Activated naive CD4-positive, alpha-beta T cell treated with anti-CD3 and anti-CD28 coated beads for 36 hours (primary cell): Measurements from ENCODE around the gene PANX2. TPM values are rescaled to one million over a fixed set of nuclear protein-coding genes. Genes with fewer than 3 reads are reported as not detected.

ENCODE experiments used
- CTCF ChIA-PET: fragments of 350-600 bp; sonication (Branson Sonifier 250); formaldehyde crosslinking; loops from one replicate; lab custom pipeline; 2021; ENCODE audit warnings: antibody characterized with exemption; lab: Charles Lee
- DNase-seq: peaks from one replicate; pipeline ENCODE4 v3.0.0-alpha.2; 2020
- H3K27ac Mint-ChIP-seq: one replicate; pipeline ENCODE4 v1.8.0; 2021; ENCODE audit warnings: mild to moderate bottlenecking, mixed read lengths
- H3K27me3 Mint-ChIP-seq: one replicate; pipeline ENCODE4 v1.8.0; 2021; ENCODE audit warnings: low read depth, mixed read lengths
- H3K36me3 Mint-ChIP-seq: one replicate; pipeline ENCODE4 v1.8.0; 2021; ENCODE audit warnings: low read depth, mixed read lengths
- H3K4me1 Mint-ChIP-seq: one replicate; pipeline ENCODE4 v1.8.0; 2021; ENCODE audit warnings: low read depth, mixed read lengths
- H3K4me3 Mint-ChIP-seq: one replicate; pipeline ENCODE4 v1.8.0; 2021; ENCODE audit warnings: mild to moderate bottlenecking, moderate library complexity, mixed read lengths
- H3K9me3 Mint-ChIP-seq: one replicate; pipeline ENCODE4 v1.8.0; 2021; ENCODE audit warnings: mixed read lengths
- intact Hi-C: fragments of 100-400 bp; cut with micrococcal nuclease; formaldehyde crosslinking; loops from one replicate; pipeline ENCODE4 v1.15.1; 2023
- total RNA-seq, 2 experiments: library from RNA; stranded (reverse); gene quantifications; one replicate each; pipeline ENCODE4 v1.2.3, GENCODE V29; 2021

PANX2 gene
- total RNA-seq, 2 experiments from 2014 or later, result 1.2 to 1.7 TPM

- intact Hi-C loops, result no loop called here
- no peaks in the 10 kb centered on the region for H3K9me3 Mint-ChIP-seq
- no peak for DNase-seq
- CTCF ChIA-PET, result interaction anchor here (1.1 kb wide), 1 partner anchor 23 kb away, joined by 3 read pairs; no protein-coding TSS in a partner anchor
- H3K4me3 Mint-ChIP-seq, result no peak overlapping the region
- no peak overlapping the region for H3K27ac Mint-ChIP-seq
- H3K27me3 Mint-ChIP-seq, result no peaks in the 10 kb centered on the region
- peaks cover 22% of the 10 kb centered on the region for H3K36me3 Mint-ChIP-seq
- H3K4me1 Mint-ChIP-seq, result no peaks in the 10 kb centered on the region
Measured at GRCh38 chr22:50218996-50219727, 48.6 kb downstream of the PANX2 start.

GRCh38 chr22:50219800-50220602 is 49.5 kb downstream of the PANX2 start:
- no peak overlapping the region for H3K27ac Mint-ChIP-seq
- CTCF ChIA-PET, result no interaction called here

GRCh38 chr22:50220603-50221409 is 50.3 kb downstream of the PANX2 start:
- Mint-ChIP-seq H3K4me1 (no peaks in the 10 kb centered on the region), H3K9me3 (no peaks in the 10 kb centered on the region), H3K4me3 (no peak overlapping the region), H3K36me3 (peaks cover 14% of the 10 kb centered on the region), H3K27me3 (no peaks in the 10 kb centered on the region), H3K27ac (no peak overlapping the region)
- CTCF ChIA-PET, result no interaction called here
- intact Hi-C loops, result no loop called here
- DNase-seq, result no peak

More at GRCh38 chr22:50219800-50220602, 49.5 kb downstream of the PANX2 start:
- no peaks in the 10 kb centered on the region for H3K4me1 Mint-ChIP-seq
- intact Hi-C loops, result no loop called here
- no peaks in the 10 kb centered on the region for H3K9me3 Mint-ChIP-seq
- no peak overlapping the region for H3K4me3 Mint-ChIP-seq
- no peaks in the 10 kb centered on the region for H3K27me3 Mint-ChIP-seq
- H3K36me3 Mint-ChIP-seq, result peaks cover 18% of the 10 kb centered on the region
- DNase-seq, result no peak

- intact Hi-C loops, result no loop called here
- no peak for DNase-seq
- no peak overlapping the region for H3K4me3 Mint-ChIP-seq
Measured at GRCh38 chr22:50221410-50222300, 51.1 kb downstream of the PANX2 start.

GRCh38 chr22:50222508-50222907 is 52.0 kb downstream of the PANX2 start:
- Mint-ChIP-seq H3K4me3 (no peak overlapping the region), H3K9me3 (no peaks in the 10 kb centered on the region), H3K27me3 (no peaks in the 10 kb centered on the region), H3K4me1 (no peaks in the 10 kb centered on the region), H3K36me3 (peaks cover 9% of the 10 kb centered on the region), H3K27ac (no peak overlapping the region)
- DNase-seq, result no peak
- CTCF ChIA-PET, result no interaction called here
- intact Hi-C loops, result no loop called here

More at GRCh38 chr22:50221410-50222300, 51.1 kb downstream of the PANX2 start:
- H3K27ac Mint-ChIP-seq, result no peak overlapping the region
- CTCF ChIA-PET, result no interaction called here
- H3K4me1 Mint-ChIP-seq, result no peaks in the 10 kb centered on the region
- no peaks in the 10 kb centered on the region for H3K27me3 Mint-ChIP-seq
- H3K9me3 Mint-ChIP-seq, result no peaks in the 10 kb centered on the region
- peaks cover 11% of the 10 kb centered on the region for H3K36me3 Mint-ChIP-seq

GRCh38 chr22:50224071-50224470 is 53.5 kb downstream of the PANX2 start:
- Mint-ChIP-seq H3K27ac (no peak overlapping the region), H3K36me3 (peaks cover 8% of the 10 kb centered on the region), H3K9me3 (no peaks in the 10 kb centered on the region), H3K4me3 (no peak overlapping the region), H3K27me3 (no peaks in the 10 kb centered on the region), H3K4me1 (no peaks in the 10 kb centered on the region)
- CTCF ChIA-PET, result interaction anchor here (0.6 kb wide), 1 partner anchor 275 kb away, joined by 5 read pairs; no protein-coding TSS in a partner anchor
- intact Hi-C loops, result no loop called here
- no peak for DNase-seq

- Mint-ChIP-seq H3K27me3 (no peaks in the 10 kb centered on the region), H3K27ac (no peak overlapping the region), H3K36me3 (peaks cover 13% of the 10 kb centered on the region), H3K9me3 (no peaks in the 10 kb centered on the region), H3K4me3 (no peak overlapping the region), H3K4me1 (peaks cover 4% of the 10 kb centered on the region)
- CTCF ChIA-PET, result no interaction called here
- DNase-seq, result no peak
- intact Hi-C loops, result no loop called here
Measured at GRCh38 chr22:50225200-50225969, 54.9 kb downstream of the PANX2 start.

- intact Hi-C loops, result no loop called here
- CTCF ChIA-PET, result no interaction called here
- DNase-seq, result no peak
- Mint-ChIP-seq H3K27ac (no peak overlapping the region), H3K4me1 (peaks cover 4% of the 10 kb centered on the region), H3K36me3 (peaks cover 9% of the 10 kb centered on the region), H3K27me3 (no peaks in the 10 kb centered on the region), H3K9me3 (no peaks in the 10 kb centered on the region), H3K4me3 (no peak overlapping the region)
Measured at GRCh38 chr22:50226063-50226874, 55.7 kb downstream of the PANX2 start.

- CTCF ChIA-PET, result interaction anchor here (1.1 kb wide), 1 partner anchor 14 kb away, joined by 4 read pairs; no protein-coding TSS in a partner anchor
- Mint-ChIP-seq H3K27ac (no peak overlapping the region), H3K27me3 (no peaks in the 10 kb centered on the region), H3K36me3 (peaks cover 9% of the 10 kb centered on the region), H3K9me3 (no peaks in the 10 kb centered on the region), H3K4me1 (peaks cover 4% of the 10 kb centered on the region), H3K4me3 (no peak overlapping the region)
- no peak for DNase-seq
- intact Hi-C loops, result no loop called here
Measured at GRCh38 chr22:50226875-50227165, 56.3 kb downstream of the PANX2 start.

- no peak overlapping the region for H3K27ac Mint-ChIP-seq
Measured at GRCh38 chr22:50227579-50228215, 57.2 kb downstream of the PANX2 start.

More at GRCh38 chr22:50227579-50228215, 57.2 kb downstream of the PANX2 start:
- no peaks in the 10 kb centered on the region for H3K9me3 Mint-ChIP-seq
- intact Hi-C loops, result no loop called here
- peaks cover 9% of the 10 kb centered on the region for H3K36me3 Mint-ChIP-seq
- no peaks in the 10 kb centered on the region for H3K27me3 Mint-ChIP-seq
- peaks cover 4% of the 10 kb centered on the region for H3K4me1 Mint-ChIP-seq
- H3K4me3 Mint-ChIP-seq, result no peak overlapping the region
- CTCF ChIA-PET, result interaction anchor here (1.1 kb wide), 1 partner anchor 13 kb away, joined by 4 read pairs; no protein-coding TSS in a partner anchor
- no peak for DNase-seq
